ENCODE data around the gene BBS5.

GRCh38 chr2:169464882-169465281 lies 14.4 kb upstream of the BBS5 start:
- no peak for TF ChIP-seq CTCF (IDR thresholded peaks at IDR 0.05; ENCODE audit: low read depth, low read length)
- TF ChIP-seq EZH2phosphoT487 (IDR thresholded peaks at IDR 0.05; ENCODE audit: low read depth) = no peak

Data from OCI-LY3 (cell line).